H1 (cell line): ENCODE data around the gene PQBP1.

Experiments used
- CREB1 ChIP-seq: IDR thresholded peaks from 2 replicates; pipeline ENCODE4 v1.6.1; 2012; ENCODE audit warnings: inconsistent platforms
- HDAC2 ChIP-seq, 2 experiments: fragments of 300-600 bp in 1 of 2; sonication (generic) in 1 of 2; IDR thresholded peaks; 2 replicates each; pipeline ENCODE4 v1.6.1; 2011 to 2012; ENCODE audit warnings: low read depth in 2 of 2, low read length in 2 of 2, mild to moderate bottlenecking in 2 of 2, moderate library complexity in 2 of 2, borderline replicate concordance in 1 of 2, inconsistent platforms in 1 of 2
- PHF8 ChIP-seq: fragments of 200-600 bp; sonication (generic); conservative IDR thresholded peaks from 2 replicates; pipeline ENCODE4 v1.7.1; 2012; ENCODE audit warnings: low read depth, mild to moderate bottlenecking, inconsistent platforms, low read length, moderate library complexity
- POLR2A ChIP-seq, 2 experiments: IDR thresholded peaks; 1 replicate in 1 of 2; 2 replicates in 1 of 2; pipeline ENCODE4 v1.6.1; 2011; ENCODE audit warnings: low read depth in 2 of 2, low read length in 2 of 2, mild to moderate bottlenecking in 2 of 2; ENCODE audit errors: control extremely low read depth in 1 of 2
- SAP30 ChIP-seq: fragments of 300-600 bp; sonication (generic); IDR thresholded peaks from 2 replicates; pipeline ENCODE4 v1.7.1; 2012; ENCODE audit warnings: low read length, moderate library complexity, mild to moderate bottlenecking, inconsistent platforms; ENCODE audit not compliant: insufficient read depth, insufficient replicate concordance
- TF ChIP-seq, protein P1 (sequence below), 3 experiments: IDR thresholded peaks; 1 replicate in 2 of 3; 2 replicates in 1 of 3; pipeline versions ENCODE4 v1.5.1 to v1.6.1; 2011; ENCODE audit warnings: low read length in 3 of 3, mild to moderate bottlenecking in 3 of 3, inconsistent platforms in 2 of 3, low read depth in 1 of 3, moderate library complexity in 1 of 3; ENCODE audit not compliant: insufficient read depth in 1 of 3; ENCODE audit errors: control extremely low read depth in 1 of 3

GRCh38 chrX:48894891-48895290, 2.8 kb upstream of the PQBP1 start:
- TF ChIP-seq CREB1 (no peak), PHF8 (no peak), POLR2A (IDR thresholded peaks at IDR 0.05; ENCODE audit: control extremely low read depth in 1 of 2, low read depth in 2 of 2, low read length in 2 of 2) (no peak), HDAC2 (IDR thresholded peaks at IDR 0.05; ENCODE audit: borderline replicate concordance in 1 of 2, low read depth in 2 of 2, low read length in 2 of 2) (no peak), SAP30 (no peak)
- TF ChIP-seq, protein P1, sequence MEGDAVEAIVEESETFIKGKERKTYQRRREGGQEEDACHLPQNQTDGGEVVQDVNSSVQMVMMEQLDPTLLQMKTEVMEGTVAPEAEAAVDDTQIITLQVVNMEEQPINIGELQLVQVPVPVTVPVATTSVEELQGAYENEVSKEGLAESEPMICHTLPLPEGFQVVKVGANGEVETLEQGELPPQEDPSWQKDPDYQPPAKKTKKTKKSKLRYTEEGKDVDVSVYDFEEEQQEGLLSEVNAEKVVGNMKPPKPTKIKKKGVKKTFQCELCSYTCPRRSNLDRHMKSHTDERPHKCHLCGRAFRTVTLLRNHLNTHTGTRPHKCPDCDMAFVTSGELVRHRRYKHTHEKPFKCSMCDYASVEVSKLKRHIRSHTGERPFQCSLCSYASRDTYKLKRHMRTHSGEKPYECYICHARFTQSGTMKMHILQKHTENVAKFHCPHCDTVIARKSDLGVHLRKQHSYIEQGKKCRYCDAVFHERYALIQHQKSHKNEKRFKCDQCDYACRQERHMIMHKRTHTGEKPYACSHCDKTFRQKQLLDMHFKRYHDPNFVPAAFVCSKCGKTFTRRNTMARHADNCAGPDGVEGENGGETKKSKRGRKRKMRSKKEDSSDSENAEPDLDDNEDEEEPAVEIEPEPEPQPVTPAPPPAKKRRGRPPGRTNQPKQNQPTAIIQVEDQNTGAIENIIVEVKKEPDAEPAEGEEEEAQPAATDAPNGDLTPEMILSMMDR (IDR thresholded peaks at IDR 0.05; ENCODE audit: control extremely low read depth in 1 of 3, insufficient read depth in 1 of 3, low read depth in 1 of 3, low read length in 3 of 3), result no peak
